Measurements from ENCODE around the gene PRSS23.
"Not testable (repeated sequence)": the region's sequence is repeated elsewhere in the genome, so short reads cannot be mapped to it uniquely, and the experiment has no call there.

PRSS23 gene

GRCh38 chr11:86812322-86812670 is 12.0 kb downstream of the PRSS23 start:
- no peak for DNase-seq (ENCODE audit: low read depth in 2 of 3, low spot score in 2 of 3)

GRCh38 chr11:86812981-86813380 is 12.6 kb downstream of the PRSS23 start:
- DNase-seq (ENCODE audit: low read depth in 2 of 3, low spot score in 2 of 3): no peak

- no peak for DNase-seq (ENCODE audit: low read depth in 2 of 3, low spot score in 2 of 3)
Measured at GRCh38 chr11:86814775-86815174, 14.4 kb downstream of the PRSS23 start.

GRCh38 chr11:86815726-86816125 is 15.4 kb downstream of the PRSS23 start:
- no peak for DNase-seq (ENCODE audit: low read depth in 2 of 3, low spot score in 2 of 3)

- no peak for DNase-seq (ENCODE audit: low read depth in 2 of 3, low spot score in 2 of 3)
Measured at GRCh38 chr11:86816251-86816726, 15.9 kb downstream of the PRSS23 start.

- DNase-seq (ENCODE audit: low read depth in 2 of 3, low spot score in 2 of 3): no peak
Measured at GRCh38 chr11:86818462-86819192, 18.3 kb downstream of the PRSS23 start.

- not testable (repeated sequence) for DNase-seq (ENCODE audit: low read depth in 2 of 3, low spot score in 2 of 3)
Measured at GRCh38 chr11:86824139-86824538, 23.8 kb downstream of the PRSS23 start.

GRCh38 chr11:86834376-86834775 is 34.0 kb downstream of the PRSS23 start:
- not testable (repeated sequence) for DNase-seq (ENCODE audit: low read depth in 2 of 3, low spot score in 2 of 3)

- DNase-seq (ENCODE audit: low read depth in 2 of 3, low spot score in 2 of 3): not testable (repeated sequence)
Measured at GRCh38 chr11:86844762-86845508, 44.6 kb downstream of the PRSS23 start.

GRCh38 chr11:86848132-86848531 is 47.8 kb downstream of the PRSS23 start:
- DNase-seq (ENCODE audit: low read depth in 2 of 3, low spot score in 2 of 3): no peak

GRCh38 chr11:86849679-86850078 is 49.3 kb downstream of the PRSS23 start:
- no peak for DNase-seq (ENCODE audit: low read depth in 2 of 3, low spot score in 2 of 3)
